B cell (primary cell): ENCODE results near the gene ACOT11.

Experiments
- CTCF ChIP-seq: fragments of 200-600 bp; IDR thresholded peaks from one replicate; pipeline ENCODE4 v1.8.0; 2022; ENCODE audit warnings: antibody characterized with exemption, mild to moderate bottlenecking
- EZH2 ChIP-seq: IDR thresholded peaks from 2 replicates; pipeline ENCODE4 v1.6.1; 2012; ENCODE audit warnings: borderline replicate concordance, low read depth, mild to moderate bottlenecking, moderate library complexity, low read length; ENCODE audit not compliant: insufficient read depth, poor library complexity, severe bottlenecking

- TF ChIP-seq CTCF, result no peak
- TF ChIP-seq EZH2, result no peak
Observed at GRCh38 chr1:54549181-54549924, 1.3 kb downstream of the ACOT11 start.
